H1 (cell line): ENCODE results near the gene HS6ST1. TPM values are rescaled to one million over a fixed set of nuclear protein-coding genes. Genes with fewer than 3 reads are reported as not detected.

ENCODE experiments used
- CTCF ChIA-PET: fragments of 300-600 bp; sonication (Branson Sonifier 250); formaldehyde crosslinking; loops from one replicate; lab custom pipeline; 2021; ENCODE audit not compliant: partially characterized antibody; lab: Charles Lee
- POLR2A ChIA-PET: fragments of 300-600 bp; sonication (Branson Sonifier 250); formaldehyde crosslinking; loops from one replicate; lab custom pipeline; 2021; ENCODE audit warnings: inconsistent platforms; ENCODE audit not compliant: partially characterized antibody; lab: Charles Lee
- DNase-seq, 2 experiments: peaks; one replicate each; pipeline versions ENCODE4 v3.0.0 to v3.0.0-alpha.2; 2010 to 2022; ENCODE audit warnings: low spot score in 2 of 2, low read depth in 1 of 2, mixed read lengths in 1 of 2
- FAIRE-seq: peaks from 2 replicates; lab custom pipeline; 2011; peaks lifted over from hg19 to GRCh38; lab: Jason Lieb, UNC
- H2AFZ ChIP-seq: 2 replicates; pipeline ENCODE4 v1.8.1; 2012; ENCODE audit warnings: low read length, inconsistent platforms
- H2AK5ac ChIP-seq: 2 replicates; pipeline ENCODE4 v1.6.1; 2013; ENCODE audit warnings: low read depth, low read length
- H2BK120ac ChIP-seq: replicated peaks from 2 replicates; pipeline ENCODE3; 2013; ENCODE audit warnings: low read depth, low read length, inconsistent platforms
- H2BK12ac ChIP-seq: 2 replicates; pipeline ENCODE4 v1.6.1; 2013; ENCODE audit warnings: low read depth, low read length
- H2BK15ac ChIP-seq: 2 replicates; pipeline ENCODE4 v1.6.1; 2013; ENCODE audit warnings: low read length
- H2BK20ac ChIP-seq: 2 replicates; pipeline ENCODE4 v1.6.1; 2013; ENCODE audit warnings: low read length
- H2BK5ac ChIP-seq: 2 replicates; pipeline ENCODE4 v1.6.1; 2013; ENCODE audit warnings: low read depth, low read length
- H3K14ac ChIP-seq: 2 replicates; pipeline ENCODE4 v1.6.1; 2013; ENCODE audit warnings: inconsistent platforms; ENCODE audit not compliant: insufficient read length
- H3K18ac ChIP-seq: 2 replicates; pipeline ENCODE4 v1.6.1; 2013; ENCODE audit warnings: low read length; ENCODE audit errors: extremely low read depth
- H3K23ac ChIP-seq: 2 replicates; pipeline ENCODE4 v1.6.1; 2013; ENCODE audit warnings: inconsistent platforms; ENCODE audit not compliant: insufficient read length
- H3K23me2 ChIP-seq: 2 replicates; pipeline ENCODE4 v1.6.1; 2013; ENCODE audit warnings: low read depth, low read length
- H3K27ac ChIP-seq: 2 replicates; pipeline ENCODE4 v1.6.1; 2011; ENCODE audit warnings: low read depth, low read length, inconsistent platforms
- H3K27me3 ChIP-seq, 4 experiments: replicated peaks in 1 of 4; 1 replicate in 1 of 4; 2 replicates in 3 of 4; pipeline versions ENCODE4 v1.6.1 to v1.8.1; 2011 to 2013; ENCODE audit warnings: low read length in 3 of 4, mild to moderate bottlenecking in 3 of 4, inconsistent platforms in 2 of 4, mixed read lengths in 2 of 4, moderate library complexity in 1 of 4; ENCODE audit not compliant: control insufficient read depth in 3 of 4, insufficient read depth in 3 of 4; ENCODE audit errors: extremely low read depth in 1 of 4
- H3K36me3 ChIP-seq, 4 experiments: 2 replicates each; pipeline versions ENCODE4 v1.6.1 to v1.8.1; 2011 to 2013; ENCODE audit warnings: mild to moderate bottlenecking in 4 of 4, low read length in 3 of 4, moderate library complexity in 2 of 4, control low read depth in 1 of 4, inconsistent platforms in 1 of 4; ENCODE audit not compliant: insufficient read depth in 4 of 4, control insufficient read depth in 2 of 4
- H3K4ac ChIP-seq: replicated peaks from 2 replicates; pipeline ENCODE3; 2013; ENCODE audit warnings: low read length, low read depth, mixed read lengths, inconsistent platforms; ENCODE audit not compliant: insufficient read length
- H3K4me1 ChIP-seq, 4 experiments: replicated peaks in 1 of 4; 1 replicate in 1 of 4; 2 replicates in 3 of 4; pipeline versions ENCODE4 v1.6.1 to v1.8.1; 2011 to 2013; ENCODE audit warnings: low read length in 3 of 4, inconsistent platforms in 2 of 4, mixed read lengths in 1 of 4; ENCODE audit not compliant: insufficient read depth in 4 of 4, control insufficient read depth in 3 of 4
- H3K4me2 ChIP-seq, 2 experiments: 2 replicates each; pipeline versions ENCODE4 v1.6.1 to v1.8.1; 2011 to 2013; ENCODE audit warnings: low read depth in 2 of 2, low read length in 2 of 2, control low read depth in 1 of 2, inconsistent platforms in 1 of 2, mild to moderate bottlenecking in 1 of 2; ENCODE audit not compliant: insufficient read depth in 1 of 2
- H3K4me3 ChIP-seq, 4 experiments: fragments of 200-600, 300-600 bp in 1 of 4; sonication (generic), shearing (Covaris generic), sonication (Bioruptor Twin) in 1 of 4; 2 replicates each; pipeline versions ENCODE4 v1.5.1 to v1.8.1; 2011 to 2016; ENCODE audit warnings: low read length in 4 of 4, low read depth in 3 of 4, control low read depth in 2 of 4, inconsistent platforms in 2 of 4, mild to moderate bottlenecking in 2 of 4, mixed read lengths in 1 of 4, moderate library complexity in 1 of 4; ENCODE audit not compliant: insufficient read depth in 2 of 4; ENCODE audit errors: extremely low read depth in 1 of 4
- H3K56ac ChIP-seq: replicated peaks from 2 replicates; pipeline ENCODE3; 2013; ENCODE audit warnings: low read depth, mild to moderate bottlenecking, mixed read lengths, low read length, inconsistent platforms; ENCODE audit not compliant: insufficient read length
- H3K79me1 ChIP-seq: 2 replicates; pipeline ENCODE4 v1.6.1; 2013; ENCODE audit warnings: low read depth, low read length, control low read depth
- H3K79me2 ChIP-seq, 2 experiments: 2 replicates each; pipeline versions ENCODE4 v1.6.1 to v1.8.1; 2012 to 2013; ENCODE audit warnings: low read length in 2 of 2, mild to moderate bottlenecking in 2 of 2, inconsistent platforms in 1 of 2; ENCODE audit not compliant: insufficient read depth in 2 of 2, control insufficient read depth in 1 of 2
- H3K9ac ChIP-seq, 4 experiments: replicated peaks in 1 of 4; 1 replicate in 1 of 4; 2 replicates in 3 of 4; pipeline versions ENCODE4 v1.6.1 to v1.8.1; 2011 to 2013; ENCODE audit warnings: low read depth in 3 of 4, low read length in 3 of 4, control low read depth in 2 of 4, mild to moderate bottlenecking in 2 of 4, moderate library complexity in 2 of 4, inconsistent platforms in 1 of 4; ENCODE audit errors: extremely low read depth in 1 of 4
- H3K9me3 ChIP-seq, 2 experiments: 2 replicates each; pipeline versions ENCODE4 v1.6.1 to v1.8.1; 2012 to 2013; ENCODE audit warnings: mild to moderate bottlenecking in 2 of 2, moderate library complexity in 2 of 2, control low read depth in 1 of 2, inconsistent platforms in 1 of 2, low read depth in 1 of 2, low read length in 1 of 2, mixed read lengths in 1 of 2; ENCODE audit not compliant: insufficient read depth in 2 of 2
- H4K20me1 ChIP-seq, 2 experiments: replicated peaks in 1 of 2; 2 replicates each; pipeline versions ENCODE3 to v1.8.1; 2011 to 2013; ENCODE audit warnings: inconsistent platforms in 2 of 2, low read length in 2 of 2, mild to moderate bottlenecking in 1 of 2; ENCODE audit not compliant: insufficient read depth in 2 of 2, control insufficient read depth in 1 of 2
- H4K5ac ChIP-seq: 2 replicates; pipeline ENCODE4 v1.6.1; 2013; ENCODE audit warnings: low read length, low read depth, mixed read lengths, inconsistent platforms; ENCODE audit not compliant: insufficient read length
- H4K8ac ChIP-seq: 2 replicates; pipeline ENCODE4 v1.8.0; 2013; ENCODE audit warnings: mild to moderate bottlenecking, moderate library complexity, low read length, inconsistent platforms; ENCODE audit not compliant: insufficient read depth; ENCODE audit errors: extremely low read depth
- H4K91ac ChIP-seq: replicated peaks from 2 replicates; pipeline ENCODE3; 2013; ENCODE audit warnings: low read length, mixed read lengths, inconsistent platforms; ENCODE audit not compliant: insufficient read length
- BACH1 ChIP-seq: IDR thresholded peaks from 2 replicates; pipeline ENCODE4 v1.6.1; 2012; ENCODE audit warnings: low read length, improper control_type of control experiment
- CBX8 ChIP-seq: fragments of 300-800, 300-1000 bp; sonication (generic); IDR thresholded peaks from 2 replicates; pipeline ENCODE4 v1.7.1; 2016; ENCODE audit warnings: low read depth, low read length, borderline replicate concordance
- CEBPB ChIP-seq: IDR thresholded peaks from 2 replicates; pipeline ENCODE4 v1.6.1; 2012; ENCODE audit warnings: low read depth, low read length
- CHD1 ChIP-seq: IDR thresholded peaks from 2 replicates; pipeline ENCODE4 v1.6.1; 2012; ENCODE audit warnings: low read depth, low read length, improper control_type of control experiment
- EGR1 ChIP-seq: IDR thresholded peaks from 2 replicates; pipeline ENCODE4 v1.6.1; 2011; ENCODE audit warnings: low read depth, low read length, borderline replicate concordance
- GABPA ChIP-seq: IDR thresholded peaks from 2 replicates; pipeline ENCODE4 v1.6.1; 2011; ENCODE audit warnings: mild to moderate bottlenecking, low read length, moderate library complexity, borderline replicate concordance; ENCODE audit not compliant: insufficient read depth
- JUN ChIP-seq: IDR thresholded peaks from 2 replicates; pipeline ENCODE4 v1.6.1; 2011; ENCODE audit warnings: low read depth, mild to moderate bottlenecking, improper control_type of control experiment, low read length
- RAD21 ChIP-seq, 2 experiments: IDR thresholded peaks in 1 of 2; conservative IDR thresholded peaks in 1 of 2; 2 replicates each; pipeline ENCODE4 v1.6.1; 2011; ENCODE audit warnings: low read depth in 2 of 2, low read length in 2 of 2, improper control_type of control experiment in 1 of 2, inconsistent platforms in 1 of 2, mild to moderate bottlenecking in 1 of 2, moderate library complexity in 1 of 2
- RNF2 ChIP-seq: fragments of 200-900, 300-1000 bp; sonication (generic); IDR thresholded peaks from 2 replicates; pipeline ENCODE4 v1.7.1; 2016; ENCODE audit warnings: borderline replicate concordance, low read depth, mild to moderate bottlenecking, antibody characterized with exemption, low read length; ENCODE audit not compliant: poor library complexity, severe bottlenecking; ENCODE audit errors: missing control alignments
- SAP30 ChIP-seq: fragments of 300-600 bp; sonication (generic); IDR thresholded peaks from 2 replicates; pipeline ENCODE4 v1.7.1; 2012; ENCODE audit warnings: low read length, moderate library complexity, mild to moderate bottlenecking, inconsistent platforms; ENCODE audit not compliant: insufficient read depth, insufficient replicate concordance
- SP1 ChIP-seq: IDR thresholded peaks from 2 replicates; pipeline ENCODE4 v1.6.1; 2011; ENCODE audit warnings: low read depth, low read length
- SP2 ChIP-seq: IDR thresholded peaks from 2 replicates; pipeline ENCODE4 v1.6.1; 2012; ENCODE audit warnings: mild to moderate bottlenecking, low read length, inconsistent platforms
- SP4 ChIP-seq: IDR thresholded peaks from 2 replicates; pipeline ENCODE4 v1.6.1; 2012; ENCODE audit warnings: low read length, inconsistent platforms
- WGBS, 2 experiments: shearing (Covaris generic) in 1 of 2; methylation state at CpG; one replicate each; pipeline versions ENCODE4 v1.1.6 to v1.1.7; 2013 to 2015; ENCODE audit warnings: low lambda C conversion rate in 2 of 2, mixed read lengths in 2 of 2, inconsistent platforms in 1 of 2, low coverage in 1 of 2, missing lambda C conversion rate in 1 of 2; ENCODE audit not compliant: insufficient replicate concordance in 2 of 2, insufficient coverage in 1 of 2, insufficient read length in 1 of 2; ENCODE audit errors: extremely low coverage in 1 of 2, missing lambda C conversion rate in 1 of 2; 5-methylcytosine and 5-hydroxymethylcytosine counted together
- polyA plus RNA-seq, 7 experiments: library from polyadenylated mRNA; depleted of rRNA in 3 of 7; stranded (reverse) in 5 of 7; unstranded in 2 of 7; fragments of >200 nt in 5 of 7; fragments of 200-250 nt in 2 of 7; gene quantifications; 1 replicate in 5 of 7; 2 replicates in 1 of 7; 4 replicates in 1 of 7; pipeline versions ENCODE4 v1.2.1 to v1.2.3, GENCODE V29; 2011 to 2013; ENCODE audit warnings: missing spikeins in 2 of 7, mixed read lengths in 2 of 7
- total RNA-seq: library from RNA; stranded (reverse); fragmentation: NEBNext Ultra II Directional; extraction: Animal tissue kit (Norgen Biotek cat#: 25700); gene quantifications from 2 replicates; pipeline ENCODE4 v1.2.1, GENCODE V29; 2021
- TF ChIP-seq, protein P1 (sequence below): IDR thresholded peaks from 2 replicates; pipeline ENCODE4 v1.6.1; 2012; ENCODE audit warnings: inconsistent platforms

Gene HS6ST1
- total and polyA plus RNA-seq, 2 of the 8 experiments (the other 6 are each of a cell fraction or from before 2014, with no cell fraction given): 37.4 to 74.6 TPM

DNA sequence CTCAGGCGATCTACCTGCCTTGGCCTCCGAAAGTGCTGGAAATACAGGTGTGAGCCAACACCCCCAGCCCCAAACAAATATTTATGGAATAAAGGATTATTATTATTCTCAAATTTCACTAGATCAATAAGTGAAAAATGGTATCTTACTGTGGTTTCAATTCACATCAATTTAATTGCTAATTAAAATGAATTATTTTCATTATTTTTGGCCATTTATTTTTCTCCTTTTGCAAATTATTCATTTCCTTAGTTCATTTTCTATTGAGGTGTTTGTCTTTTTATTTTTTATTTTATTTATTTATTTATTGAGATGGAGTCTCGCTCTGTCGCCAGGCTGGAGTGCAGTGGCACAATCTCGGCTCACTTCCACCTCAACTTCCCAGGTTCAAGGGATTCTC lies 11.9 kb upstream of the HS6ST1 start:
- Histone ChIP-seq H2AK5ac (no peak overlapping the region), H3K4me1 (no peaks in the 10 kb centered on the region; a peak in 1 of 7 replicates), H3K27me3 (no peaks in the 10 kb centered on the region), H3K4me2 (no peak overlapping the region), H3K23ac (no peak overlapping the region), H4K91ac (no peak overlapping the region), H3K36me3 (no peaks in the 10 kb centered on the region), H2BK15ac (no peak overlapping the region), H3K14ac (no peak overlapping the region), H3K4ac (no peak overlapping the region), H2BK120ac (no peak overlapping the region), H4K20me1 (no peaks in the 10 kb centered on the region), H2AFZ (no peak overlapping the region), H3K27ac (no peak overlapping the region), H2BK5ac (no peak overlapping the region), H4K5ac (no peak overlapping the region), H4K8ac (no peak overlapping the region), H3K9ac (no peak overlapping the region), H3K4me3 (no peak overlapping the region), H3K23me2 (no peaks in the 10 kb centered on the region), H3K79me2 (no peaks in the 10 kb centered on the region), H2BK12ac (no peak overlapping the region), H3K56ac (no peak overlapping the region), H2BK20ac (no peak overlapping the region), H3K18ac (no peak overlapping the region), H3K9me3 (peaks cover 2 to 11% of the 10 kb centered on the region in 2 experiments; a peak in 2 of 4 replicates), H3K79me1 (no peaks in the 10 kb centered on the region)
- no peak for DNase-seq
- ChIA-PET POLR2A (no interaction called here), CTCF (interaction anchor here (0.6 kb wide), 1 partner anchor 14 kb away, joined by 3 read pairs; no protein-coding TSS in a partner anchor)
- no peak for FAIRE-seq
- WGBS, 2 experiments: 93% methylated on average over 5 of the region's 5 CpGs; no CpG with 5 or more reads in 1 of the 2 experiments
- TF ChIP-seq SP1: no peak
- no peak for TF ChIP-seq BACH1
- TF ChIP-seq GABPA: no peak
- no peak for TF ChIP-seq SP4
- TF ChIP-seq CHD1: no peak
- no peak for TF ChIP-seq CBX8
- TF ChIP-seq JUN: no peak
- TF ChIP-seq, protein P1, sequence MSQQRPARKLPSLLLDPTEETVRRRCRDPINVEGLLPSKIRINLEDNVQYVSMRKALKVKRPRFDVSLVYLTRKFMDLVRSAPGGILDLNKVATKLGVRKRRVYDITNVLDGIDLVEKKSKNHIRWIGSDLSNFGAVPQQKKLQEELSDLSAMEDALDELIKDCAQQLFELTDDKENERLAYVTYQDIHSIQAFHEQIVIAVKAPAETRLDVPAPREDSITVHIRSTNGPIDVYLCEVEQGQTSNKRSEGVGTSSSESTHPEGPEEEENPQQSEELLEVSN: no peak
- no peak for TF ChIP-seq EGR1
- TF ChIP-seq SP2: no peak
- TF ChIP-seq RAD21 (IDR thresholded peaks at IDR 0.05 in 1 of 2, conservative IDR thresholded peaks at IDR 0.05 in 1 of 2; ENCODE audit: low read depth in 2 of 2, low read length in 2 of 2): no peak
- TF ChIP-seq RNF2: no peak
- TF ChIP-seq CEBPB: no peak
- TF ChIP-seq SAP30: no peak
